OCI-LY1 (cell line): ENCODE data around the gene TMEM100.

Source experiments
- EZH2 ChIP-seq: fragments of 200-600 bp; sonication (generic), shearing (Covaris generic); IDR thresholded peaks from 2 replicates; pipeline ENCODE4 v1.8.0; 2017; ENCODE audit warnings: borderline replicate concordance, mixed run types, mild to moderate bottlenecking, antibody characterized with exemption, low read length, moderate library complexity, mixed read lengths
- TF ChIP-seq, protein P1 (sequence below): fragments of 200-600 bp; sonication (generic), shearing (Covaris generic); IDR thresholded peaks from 2 replicates; pipeline ENCODE4 v1.5.1; 2017; ENCODE audit warnings: mild to moderate bottlenecking, antibody characterized with exemption, low read length, moderate library complexity, mixed read lengths

DNA sequence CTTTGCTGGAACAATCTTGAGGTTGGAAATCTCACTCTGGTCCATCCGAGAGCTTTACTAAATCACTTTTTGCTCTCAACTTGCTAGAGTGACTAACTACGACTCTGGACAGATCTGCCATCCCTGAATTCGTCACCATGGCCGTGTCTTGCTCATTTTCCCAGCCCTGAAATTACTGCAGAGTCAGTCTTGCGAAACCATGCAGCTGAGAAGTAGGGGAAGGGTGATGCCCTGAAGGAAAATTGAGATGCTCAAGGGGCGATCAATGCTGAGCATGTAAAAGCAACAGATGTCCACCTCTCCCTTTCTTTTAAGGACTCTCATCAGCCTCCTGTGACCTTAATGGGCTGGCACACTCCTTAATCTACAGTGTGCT lies 46.9 kb upstream of the TMEM100 start:
- TF ChIP-seq, protein P1, sequence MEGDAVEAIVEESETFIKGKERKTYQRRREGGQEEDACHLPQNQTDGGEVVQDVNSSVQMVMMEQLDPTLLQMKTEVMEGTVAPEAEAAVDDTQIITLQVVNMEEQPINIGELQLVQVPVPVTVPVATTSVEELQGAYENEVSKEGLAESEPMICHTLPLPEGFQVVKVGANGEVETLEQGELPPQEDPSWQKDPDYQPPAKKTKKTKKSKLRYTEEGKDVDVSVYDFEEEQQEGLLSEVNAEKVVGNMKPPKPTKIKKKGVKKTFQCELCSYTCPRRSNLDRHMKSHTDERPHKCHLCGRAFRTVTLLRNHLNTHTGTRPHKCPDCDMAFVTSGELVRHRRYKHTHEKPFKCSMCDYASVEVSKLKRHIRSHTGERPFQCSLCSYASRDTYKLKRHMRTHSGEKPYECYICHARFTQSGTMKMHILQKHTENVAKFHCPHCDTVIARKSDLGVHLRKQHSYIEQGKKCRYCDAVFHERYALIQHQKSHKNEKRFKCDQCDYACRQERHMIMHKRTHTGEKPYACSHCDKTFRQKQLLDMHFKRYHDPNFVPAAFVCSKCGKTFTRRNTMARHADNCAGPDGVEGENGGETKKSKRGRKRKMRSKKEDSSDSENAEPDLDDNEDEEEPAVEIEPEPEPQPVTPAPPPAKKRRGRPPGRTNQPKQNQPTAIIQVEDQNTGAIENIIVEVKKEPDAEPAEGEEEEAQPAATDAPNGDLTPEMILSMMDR = no peak
- no peak for TF ChIP-seq EZH2
